SHP77 treated with DMSO at 0.1 percent for 48 hours (cell line): ENCODE results near the gene RNF43.
"Not testable (repeated sequence)": the region's sequence is repeated elsewhere in the genome, so short reads cannot be mapped to it uniquely, and the experiment has no call there.

Experiments
- DNase-seq: peaks from one replicate; lab custom pipeline; 2025; lab: John Stamatoyannopoulos, UW

RNF43 gene

GRCh38 chr17:58409432-58409831 is 7.9 kb downstream of the RNF43 start:
- DNase-seq, result no peak

- no peak for DNase-seq
Measured at GRCh38 chr17:58403311-58403710, 14.0 kb downstream of the RNF43 start.

- no peak for DNase-seq
Measured at GRCh38 chr17:58402679-58403078, 14.7 kb downstream of the RNF43 start.

GRCh38 chr17:58402047-58402446 is 15.3 kb downstream of the RNF43 start:
- no peak for DNase-seq

- DNase-seq, result peak; percentile 7
Measured at GRCh38 chr17:58401287-58401686, 16.0 kb downstream of the RNF43 start.

GRCh38 chr17:58400826-58401225 is 16.5 kb downstream of the RNF43 start:
- DNase-seq, result no peak

GRCh38 chr17:58399974-58400373 is 17.4 kb downstream of the RNF43 start:
- DNase-seq, result no peak

- no peak for DNase-seq
Measured at GRCh38 chr17:58398574-58399266, 18.6 kb downstream of the RNF43 start.

GRCh38 chr17:58397421-58397820 is 19.9 kb downstream of the RNF43 start:
- not testable (repeated sequence) for DNase-seq

GRCh38 chr17:58396173-58396572 is 21.2 kb downstream of the RNF43 start:
- no peak for DNase-seq

- no peak for DNase-seq
Measured at GRCh38 chr17:58394534-58395223, 22.7 kb downstream of the RNF43 start.

- peak; percentile 91 for DNase-seq
Measured at GRCh38 chr17:58391302-58391984, 25.9 kb downstream of the RNF43 start.

- no peak for DNase-seq
Measured at GRCh38 chr17:58390884-58391283, 26.4 kb downstream of the RNF43 start.

GRCh38 chr17:58388302-58389190 is 28.8 kb downstream of the RNF43 start:
- DNase-seq, result no peak

- no peak for DNase-seq
Measured at GRCh38 chr17:58387834-58388233, 29.5 kb downstream of the RNF43 start.

GRCh38 chr17:58386708-58387107 is 30.6 kb downstream of the RNF43 start:
- DNase-seq, result no peak

GRCh38 chr17:58385359-58385899 is 31.9 kb downstream of the RNF43 start:
- no peak for DNase-seq

GRCh38 chr17:58384897-58385296 is 32.4 kb downstream of the RNF43 start:
- no peak for DNase-seq

- no peak for DNase-seq
Measured at GRCh38 chr17:58383892-58384462, 33.4 kb downstream of the RNF43 start.

GRCh38 chr17:58382872-58383242 is 34.5 kb downstream of the RNF43 start:
- DNase-seq, result no peak

GRCh38 chr17:58382108-58382871 is 35.0 kb downstream of the RNF43 start:
- DNase-seq, result no peak
